Stomach (tissue), 9 donors: ENCODE measurements around the gene FUT6. TPM values are rescaled to one million over a fixed set of nuclear protein-coding genes. Genes with fewer than 3 reads are reported as not detected.

Experiments used
- DNase-seq, 2 donors: peaks; one replicate each; pipeline versions ENCODE4 v3.0.0 to v3.0.0-alpha.2; 2013 to 2019
- H3K27ac ChIP-seq, 5 donors: fragments of 200-600 bp in 4 of 5; sonication (generic) in 4 of 5; one replicate each; pipeline ENCODE4 v1.5.1; 2013 to 2019; ENCODE audit warnings: mild to moderate bottlenecking in 1 of 5, moderate library complexity in 1 of 5
- H3K27me3 ChIP-seq, 3 donors: fragments of 200-600 bp; sonication (generic); one replicate each; pipeline ENCODE4 v1.5.1; 2017 to 2019; ENCODE audit warnings: mixed run types in 1 of 3
- H3K36me3 ChIP-seq, 4 donors: fragments of 200-600 bp; sonication (generic); 1 replicate in 3 of 4; 2 replicates in 1 of 4; pipeline ENCODE4 v1.5.1; 2016 to 2019
- H3K4me1 ChIP-seq, 4 donors: fragments of 200-600 bp; sonication (generic); one replicate each; pipeline ENCODE4 v1.5.1; 2016 to 2019
- H3K4me3 ChIP-seq, 4 donors: fragments of 200-600 bp; sonication (generic) in 3 of 4; one replicate each; pipeline ENCODE4 v1.5.1; 2016 to 2019; ENCODE audit warnings: mild to moderate bottlenecking in 1 of 4
- H3K9me3 ChIP-seq, 4 donors: fragments of 200-600 bp; sonication (generic); one replicate each; pipeline ENCODE4 v1.5.1; 2016 to 2019
- CTCF ChIP-seq, 7 experiments: fragments of 450-650 bp in 4 of 7; fragments of 200-600 bp in 3 of 7; sonication (generic) in 3 of 7; IDR thresholded peaks; one replicate each; pipeline ENCODE4 v1.5.1; 2016 to 2019; ENCODE audit warnings: antibody characterized with exemption in 7 of 7, control low read depth in 2 of 7, mild to moderate bottlenecking in 1 of 7
- EP300 ChIP-seq: sonication (generic); formaldehyde crosslinking; IDR thresholded peaks from one replicate; pipeline ENCODE4 v1.6.1; 2017; ENCODE audit warnings: antibody characterized with exemption
- POLR2A ChIP-seq, 4 donors: fragments of 450-650 bp; IDR thresholded peaks; one replicate each; pipeline ENCODE4 v1.6.1; 2016; ENCODE audit warnings: antibody characterized with exemption in 4 of 4, control low read depth in 2 of 4, mild to moderate bottlenecking in 1 of 4, moderate library complexity in 1 of 4
- POLR2AphosphoS5 ChIP-seq, 3 donors: sonication (generic); formaldehyde crosslinking; IDR thresholded peaks; one replicate each; pipeline ENCODE4 v1.6.1; 2016; ENCODE audit warnings: antibody characterized with exemption in 3 of 3
- WGBS, 5 donors: extraction: QIAGEN DNeasy Blood & Tissue Kit in 3 of 5; methylation state at CpG; one replicate each; pipeline versions ENCODE4 v1.1.5 to v1.1.7; 2013 to 2018; 5-methylcytosine and 5-hydroxymethylcytosine counted together
- intact Hi-C: fragments of 100-400 bp; cut with DNase I; formaldehyde crosslinking; loops from one replicate; pipeline ENCODE4 v1.15.1; 2023; ENCODE audit warnings: low total_unique reads
- polyA plus RNA-seq, 3 donors: library from polyadenylated mRNA; stranded (reverse); fragments of 200-250 nt; gene quantifications; one replicate each; pipeline ENCODE4 v1.2.3, GENCODE V29; 2013
- total RNA-seq, 5 donors: library from RNA; depleted of rRNA; stranded (reverse); fragments of >200 nt; gene quantifications; one replicate each; pipeline versions ENCODE4 v1.1.0 to v1.2.3, GENCODE V29; 2014 to 2016
- donor health status: healthy with polysubstance abuse.
- donor health status: Bipolar disorder and iron deficiency.
- donor health status: healthy.

The FUT6 gene
- total and polyA plus RNA-seq, 8 donors: 0.18 to 105 (median 15.3) TPM; not detected in 5

GRCh38 chr19:5828661-5829566 lies 10.6 kb downstream of the FUT6 start:
- TF ChIP-seq POLR2A (IDR thresholded peaks at IDR 0.05): no peak
- no peak for TF ChIP-seq CTCF (IDR thresholded peaks at IDR 0.05)
- no peak for TF ChIP-seq POLR2AphosphoS5 (IDR thresholded peaks at IDR 0.05)
- TF ChIP-seq EP300: no peak
- peaks cover 0 to 18% (median 0%) of the 10 kb centered on the region in 3 donors for H3K27me3 ChIP-seq
- peak; percentile 55 to 91 for DNase-seq
- peak overlapping the region; percentile 64 to 90 (median 85) for H3K27ac ChIP-seq
- H3K4me3 ChIP-seq: peak overlapping the region; percentile 45 to 56 (median 46)
- intact Hi-C loops: no loop called here
- WGBS, 5 donors: 2 to 8% (median 4%) methylated on average over 22 to 47 of the region's 47 CpGs
- no peaks in the 10 kb centered on the region for H3K9me3 ChIP-seq
- no peaks in the 10 kb centered on the region for H3K36me3 ChIP-seq
- peaks cover 23 to 36% (median 30%) of the 10 kb centered on the region in 4 donors for H3K4me1 ChIP-seq

GRCh38 chr19:5827891-5828660 lies 11.4 kb downstream of the FUT6 start:
- WGBS, 5 donors: 0 to 3% (median 1%) methylated on average over 63 to 91 of the region's 91 CpGs
- TF ChIP-seq EP300 (no peak), CTCF (IDR thresholded peaks at IDR 0.05) (no peak), POLR2A (IDR thresholded peaks at IDR 0.05) (peak in 2 of 4 donors; percentile 62 to 90), POLR2AphosphoS5 (IDR thresholded peaks at IDR 0.05) (peak; percentile 61 to 98 (median 97))
- peak; percentile 95 to 98 for DNase-seq

GRCh38 chr19:5827342-5827890 lies 12.1 kb downstream of the FUT6 start:
- H3K27me3 ChIP-seq: peaks cover 0 to 18% (median 0%) of the 10 kb centered on the region in 3 donors
- no peak for DNase-seq
- H3K4me3 ChIP-seq: peak overlapping the region; percentile 45 to 56 (median 46)
- intact Hi-C loops: no loop called here
- no peak for TF ChIP-seq EP300
- no peak for TF ChIP-seq POLR2A (IDR thresholded peaks at IDR 0.05)
- no peak for TF ChIP-seq POLR2AphosphoS5 (IDR thresholded peaks at IDR 0.05)
- no peak for TF ChIP-seq CTCF (IDR thresholded peaks at IDR 0.05)
- no peaks in the 10 kb centered on the region for H3K9me3 ChIP-seq
- H3K4me1 ChIP-seq: peaks cover 26 to 46% (median 33%) of the 10 kb centered on the region in 4 donors
- no peaks in the 10 kb centered on the region for H3K36me3 ChIP-seq
- 14 to 46% (median 24%) methylated on average over 12 to 37 of the region's 37 CpGs for WGBS, 5 donors
- peak overlapping the region; percentile 64 to 90 (median 85) for H3K27ac ChIP-seq

More at GRCh38 chr19:5827891-5828660, 11.4 kb downstream of the FUT6 start:
- peaks cover 0 to 18% (median 0%) of the 10 kb centered on the region in 3 donors for H3K27me3 ChIP-seq
- H3K4me1 ChIP-seq: peaks cover 23 to 39% (median 30%) of the 10 kb centered on the region in 4 donors
- no peaks in the 10 kb centered on the region for H3K9me3 ChIP-seq
- peak overlapping the region; percentile 64 to 90 (median 85) for H3K27ac ChIP-seq
- intact Hi-C loops: no loop called here
- H3K4me3 ChIP-seq: peak overlapping the region; percentile 45 to 56 (median 46)
- H3K36me3 ChIP-seq: no peaks in the 10 kb centered on the region
